H1 (cell line): Measurements from ENCODE around the gene TMEM225B. TPM values are rescaled to one million over a fixed set of nuclear protein-coding genes. Genes with fewer than 3 reads are reported as not detected.

Experiments
- CTCF ChIA-PET: fragments of 300-600 bp; sonication (Branson Sonifier 250); formaldehyde crosslinking; loops from one replicate; lab custom pipeline; 2021; ENCODE audit not compliant: partially characterized antibody; lab: Charles Lee
- POLR2A ChIA-PET: fragments of 300-600 bp; sonication (Branson Sonifier 250); formaldehyde crosslinking; loops from one replicate; lab custom pipeline; 2021; ENCODE audit warnings: inconsistent platforms; ENCODE audit not compliant: partially characterized antibody; lab: Charles Lee
- DNase-seq, 2 experiments: peaks; one replicate each; pipeline versions ENCODE4 v3.0.0 to v3.0.0-alpha.2; 2010 to 2022; ENCODE audit warnings: low spot score in 2 of 2, low read depth in 1 of 2, mixed read lengths in 1 of 2
- FAIRE-seq: peaks from 2 replicates; lab custom pipeline; 2011; peaks lifted over from hg19 to GRCh38; lab: Jason Lieb, UNC
- H2AFZ ChIP-seq: 2 replicates; pipeline ENCODE4 v1.8.1; 2012; ENCODE audit warnings: low read length, inconsistent platforms
- H2AK5ac ChIP-seq: 2 replicates; pipeline ENCODE4 v1.6.1; 2013; ENCODE audit warnings: low read depth, low read length
- H2BK120ac ChIP-seq: replicated peaks from 2 replicates; pipeline ENCODE3; 2013; ENCODE audit warnings: low read depth, low read length, inconsistent platforms
- H2BK12ac ChIP-seq: 2 replicates; pipeline ENCODE4 v1.6.1; 2013; ENCODE audit warnings: low read depth, low read length
- H2BK15ac ChIP-seq: 2 replicates; pipeline ENCODE4 v1.6.1; 2013; ENCODE audit warnings: low read length
- H2BK20ac ChIP-seq: 2 replicates; pipeline ENCODE4 v1.6.1; 2013; ENCODE audit warnings: low read length
- H2BK5ac ChIP-seq: 2 replicates; pipeline ENCODE4 v1.6.1; 2013; ENCODE audit warnings: low read depth, low read length
- H3K14ac ChIP-seq: 2 replicates; pipeline ENCODE4 v1.6.1; 2013; ENCODE audit warnings: inconsistent platforms; ENCODE audit not compliant: insufficient read length
- H3K18ac ChIP-seq: 2 replicates; pipeline ENCODE4 v1.6.1; 2013; ENCODE audit warnings: low read length; ENCODE audit errors: extremely low read depth
- H3K23ac ChIP-seq: 2 replicates; pipeline ENCODE4 v1.6.1; 2013; ENCODE audit warnings: inconsistent platforms; ENCODE audit not compliant: insufficient read length
- H3K23me2 ChIP-seq: 2 replicates; pipeline ENCODE4 v1.6.1; 2013; ENCODE audit warnings: low read depth, low read length
- H3K27ac ChIP-seq: 2 replicates; pipeline ENCODE4 v1.6.1; 2011; ENCODE audit warnings: low read depth, low read length, inconsistent platforms
- H3K27me3 ChIP-seq, 4 experiments: replicated peaks in 1 of 4; 1 replicate in 1 of 4; 2 replicates in 3 of 4; pipeline versions ENCODE4 v1.6.1 to v1.8.1; 2011 to 2013; ENCODE audit warnings: low read length in 3 of 4, mild to moderate bottlenecking in 3 of 4, inconsistent platforms in 2 of 4, mixed read lengths in 2 of 4, moderate library complexity in 1 of 4; ENCODE audit not compliant: control insufficient read depth in 3 of 4, insufficient read depth in 3 of 4; ENCODE audit errors: extremely low read depth in 1 of 4
- H3K36me3 ChIP-seq, 4 experiments: 2 replicates each; pipeline versions ENCODE4 v1.6.1 to v1.8.1; 2011 to 2013; ENCODE audit warnings: mild to moderate bottlenecking in 4 of 4, low read length in 3 of 4, moderate library complexity in 2 of 4, control low read depth in 1 of 4, inconsistent platforms in 1 of 4; ENCODE audit not compliant: insufficient read depth in 4 of 4, control insufficient read depth in 2 of 4
- H3K4ac ChIP-seq: replicated peaks from 2 replicates; pipeline ENCODE3; 2013; ENCODE audit warnings: low read length, low read depth, mixed read lengths, inconsistent platforms; ENCODE audit not compliant: insufficient read length
- H3K4me1 ChIP-seq, 4 experiments: replicated peaks in 1 of 4; 1 replicate in 1 of 4; 2 replicates in 3 of 4; pipeline versions ENCODE4 v1.6.1 to v1.8.1; 2011 to 2013; ENCODE audit warnings: low read length in 3 of 4, inconsistent platforms in 2 of 4, mixed read lengths in 1 of 4; ENCODE audit not compliant: insufficient read depth in 4 of 4, control insufficient read depth in 3 of 4
- H3K4me2 ChIP-seq, 2 experiments: 2 replicates each; pipeline versions ENCODE4 v1.6.1 to v1.8.1; 2011 to 2013; ENCODE audit warnings: low read depth in 2 of 2, low read length in 2 of 2, control low read depth in 1 of 2, inconsistent platforms in 1 of 2, mild to moderate bottlenecking in 1 of 2; ENCODE audit not compliant: insufficient read depth in 1 of 2
- H3K4me3 ChIP-seq, 4 experiments: fragments of 200-600, 300-600 bp in 1 of 4; sonication (generic), shearing (Covaris generic), sonication (Bioruptor Twin) in 1 of 4; 2 replicates each; pipeline versions ENCODE4 v1.5.1 to v1.8.1; 2011 to 2016; ENCODE audit warnings: low read length in 4 of 4, low read depth in 3 of 4, control low read depth in 2 of 4, inconsistent platforms in 2 of 4, mild to moderate bottlenecking in 2 of 4, mixed read lengths in 1 of 4, moderate library complexity in 1 of 4; ENCODE audit not compliant: insufficient read depth in 2 of 4; ENCODE audit errors: extremely low read depth in 1 of 4
- H3K56ac ChIP-seq: replicated peaks from 2 replicates; pipeline ENCODE3; 2013; ENCODE audit warnings: low read depth, mild to moderate bottlenecking, mixed read lengths, low read length, inconsistent platforms; ENCODE audit not compliant: insufficient read length
- H3K79me1 ChIP-seq: 2 replicates; pipeline ENCODE4 v1.6.1; 2013; ENCODE audit warnings: low read depth, low read length, control low read depth
- H3K79me2 ChIP-seq, 2 experiments: 2 replicates each; pipeline versions ENCODE4 v1.6.1 to v1.8.1; 2012 to 2013; ENCODE audit warnings: low read length in 2 of 2, mild to moderate bottlenecking in 2 of 2, inconsistent platforms in 1 of 2; ENCODE audit not compliant: insufficient read depth in 2 of 2, control insufficient read depth in 1 of 2
- H3K9ac ChIP-seq, 4 experiments: replicated peaks in 1 of 4; 1 replicate in 1 of 4; 2 replicates in 3 of 4; pipeline versions ENCODE4 v1.6.1 to v1.8.1; 2011 to 2013; ENCODE audit warnings: low read depth in 3 of 4, low read length in 3 of 4, control low read depth in 2 of 4, mild to moderate bottlenecking in 2 of 4, moderate library complexity in 2 of 4, inconsistent platforms in 1 of 4; ENCODE audit errors: extremely low read depth in 1 of 4
- H3K9me3 ChIP-seq, 2 experiments: 2 replicates each; pipeline versions ENCODE4 v1.6.1 to v1.8.1; 2012 to 2013; ENCODE audit warnings: mild to moderate bottlenecking in 2 of 2, moderate library complexity in 2 of 2, control low read depth in 1 of 2, inconsistent platforms in 1 of 2, low read depth in 1 of 2, low read length in 1 of 2, mixed read lengths in 1 of 2; ENCODE audit not compliant: insufficient read depth in 2 of 2
- H4K20me1 ChIP-seq, 2 experiments: replicated peaks in 1 of 2; 2 replicates each; pipeline versions ENCODE3 to v1.8.1; 2011 to 2013; ENCODE audit warnings: inconsistent platforms in 2 of 2, low read length in 2 of 2, mild to moderate bottlenecking in 1 of 2; ENCODE audit not compliant: insufficient read depth in 2 of 2, control insufficient read depth in 1 of 2
- H4K5ac ChIP-seq: 2 replicates; pipeline ENCODE4 v1.6.1; 2013; ENCODE audit warnings: low read length, low read depth, mixed read lengths, inconsistent platforms; ENCODE audit not compliant: insufficient read length
- H4K8ac ChIP-seq: 2 replicates; pipeline ENCODE4 v1.8.0; 2013; ENCODE audit warnings: mild to moderate bottlenecking, moderate library complexity, low read length, inconsistent platforms; ENCODE audit not compliant: insufficient read depth; ENCODE audit errors: extremely low read depth
- H4K91ac ChIP-seq: replicated peaks from 2 replicates; pipeline ENCODE3; 2013; ENCODE audit warnings: low read length, mixed read lengths, inconsistent platforms; ENCODE audit not compliant: insufficient read length
- WGBS, 2 experiments: shearing (Covaris generic) in 1 of 2; methylation state at CpG; one replicate each; pipeline versions ENCODE4 v1.1.6 to v1.1.7; 2013 to 2015; ENCODE audit warnings: low lambda C conversion rate in 2 of 2, mixed read lengths in 2 of 2, inconsistent platforms in 1 of 2, low coverage in 1 of 2, missing lambda C conversion rate in 1 of 2; ENCODE audit not compliant: insufficient replicate concordance in 2 of 2, insufficient coverage in 1 of 2, insufficient read length in 1 of 2; ENCODE audit errors: extremely low coverage in 1 of 2, missing lambda C conversion rate in 1 of 2; 5-methylcytosine and 5-hydroxymethylcytosine counted together
- polyA plus RNA-seq, 7 experiments: library from polyadenylated mRNA; depleted of rRNA in 3 of 7; stranded (reverse) in 5 of 7; unstranded in 2 of 7; fragments of >200 nt in 5 of 7; fragments of 200-250 nt in 2 of 7; gene quantifications; 1 replicate in 5 of 7; 2 replicates in 1 of 7; 4 replicates in 1 of 7; pipeline versions ENCODE4 v1.2.1 to v1.2.3, GENCODE V29; 2011 to 2013; ENCODE audit warnings: missing spikeins in 2 of 7, mixed read lengths in 2 of 7
- total RNA-seq: library from RNA; stranded (reverse); fragmentation: NEBNext Ultra II Directional; extraction: Animal tissue kit (Norgen Biotek cat#: 25700); gene quantifications from 2 replicates; pipeline ENCODE4 v1.2.1, GENCODE V29; 2021

Gene TMEM225B
- total and polyA plus RNA-seq, 2 of the 8 experiments (the other 6 are each of a cell fraction or from before 2014, with no cell fraction given): 0.68 TPM; not detected in 1

DNA sequence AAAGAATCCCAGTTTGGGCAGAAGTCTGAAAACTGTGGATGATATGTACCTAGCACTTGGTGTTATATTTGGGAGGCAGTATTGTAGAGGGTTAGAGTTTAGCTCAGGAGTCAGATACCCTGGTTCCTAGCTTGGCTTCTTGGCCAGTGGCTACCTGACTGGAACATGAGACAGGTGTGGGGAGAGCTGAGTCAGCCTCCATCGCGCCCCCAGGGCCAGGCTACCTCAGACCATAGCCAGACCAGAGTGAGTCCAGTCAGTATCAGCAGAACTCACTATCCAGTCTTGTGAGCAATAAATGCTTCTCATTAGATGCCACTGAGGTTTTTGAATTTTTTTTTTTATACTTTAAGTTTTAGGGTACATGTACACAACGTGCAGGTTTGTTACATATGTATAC is 55.7 kb downstream of the TMEM225B start:
- no peak overlapping the region for H2BK12ac ChIP-seq
- H3K4me1 ChIP-seq: no peaks in the 10 kb centered on the region
- no peak overlapping the region for H3K4me2 ChIP-seq
- no peaks in the 10 kb centered on the region for H3K23me2 ChIP-seq
- H3K79me1 ChIP-seq: no peaks in the 10 kb centered on the region
- DNase-seq (no peak), FAIRE-seq (no peak)
- H4K5ac ChIP-seq: no peak overlapping the region
- no peak overlapping the region for H3K4ac ChIP-seq
- no peak overlapping the region for H3K14ac ChIP-seq
- no peak overlapping the region for H2BK15ac ChIP-seq
- H4K8ac ChIP-seq: no peak overlapping the region
- WGBS, 2 experiments: 93% methylated on average over 2 of the region's 3 CpGs; no CpG with 5 or more reads in 1 of the 2 experiments
- POLR2A ChIA-PET: no interaction called here
- no peak overlapping the region for H2BK120ac ChIP-seq
- H3K27ac ChIP-seq: no peak overlapping the region
- H3K9me3 ChIP-seq: no peaks in the 10 kb centered on the region
- no peak overlapping the region for H4K91ac ChIP-seq
- H2BK5ac ChIP-seq: no peak overlapping the region
- no peaks in the 10 kb centered on the region for H3K79me2 ChIP-seq
- CTCF ChIA-PET: no interaction called here
- no peak overlapping the region for H3K23ac ChIP-seq
- H3K9ac ChIP-seq: no peak overlapping the region
- H2BK20ac ChIP-seq: no peak overlapping the region
- no peak overlapping the region for H2AK5ac ChIP-seq
- H3K56ac ChIP-seq: no peak overlapping the region
- no peaks in the 10 kb centered on the region for H4K20me1 ChIP-seq
- no peak overlapping the region for H3K18ac ChIP-seq
- no peaks in the 10 kb centered on the region; a peak in 1 of 8 replicates for H3K36me3 ChIP-seq
- no peak overlapping the region for H3K4me3 ChIP-seq
- H3K27me3 ChIP-seq: no peaks in the 10 kb centered on the region
- no peak overlapping the region for H2AFZ ChIP-seq
